GM19023 (cell line): ENCODE results near the gene RILP.

Source experiments
- ATAC-seq: cut with Tn5 transposase; IDR thresholded peaks from one replicate; pipeline ENCODE4 v1.9.1; 2021; ENCODE audit warnings: mild to moderate bottlenecking, moderate library complexity; ENCODE audit not compliant: unreplicated experiment

Gene RILP

GRCh38 chr17:1648173-1648962, 1.3 kb downstream of the RILP start:
- ATAC-seq, result no peak

DNA sequence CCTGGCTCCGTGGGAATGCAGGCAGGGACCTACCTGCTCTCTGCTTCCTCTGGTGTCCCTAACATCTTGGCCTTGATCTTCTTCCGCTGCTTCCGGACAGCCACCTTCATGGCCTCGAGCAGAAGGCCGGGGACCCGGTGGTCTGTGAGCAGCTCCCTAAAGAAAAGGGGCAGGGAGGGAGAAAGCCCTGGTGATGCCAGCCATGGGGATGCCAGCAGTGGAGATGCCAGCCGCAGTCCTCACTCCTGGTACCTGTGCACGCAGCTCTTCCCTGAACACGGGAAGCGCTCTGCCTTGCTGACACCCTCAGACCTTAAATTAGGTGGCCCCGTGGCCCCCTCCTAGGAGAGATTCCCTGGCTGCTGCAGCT, 1.9 kb downstream of the RILP start:
- no peak for ATAC-seq

DNA sequence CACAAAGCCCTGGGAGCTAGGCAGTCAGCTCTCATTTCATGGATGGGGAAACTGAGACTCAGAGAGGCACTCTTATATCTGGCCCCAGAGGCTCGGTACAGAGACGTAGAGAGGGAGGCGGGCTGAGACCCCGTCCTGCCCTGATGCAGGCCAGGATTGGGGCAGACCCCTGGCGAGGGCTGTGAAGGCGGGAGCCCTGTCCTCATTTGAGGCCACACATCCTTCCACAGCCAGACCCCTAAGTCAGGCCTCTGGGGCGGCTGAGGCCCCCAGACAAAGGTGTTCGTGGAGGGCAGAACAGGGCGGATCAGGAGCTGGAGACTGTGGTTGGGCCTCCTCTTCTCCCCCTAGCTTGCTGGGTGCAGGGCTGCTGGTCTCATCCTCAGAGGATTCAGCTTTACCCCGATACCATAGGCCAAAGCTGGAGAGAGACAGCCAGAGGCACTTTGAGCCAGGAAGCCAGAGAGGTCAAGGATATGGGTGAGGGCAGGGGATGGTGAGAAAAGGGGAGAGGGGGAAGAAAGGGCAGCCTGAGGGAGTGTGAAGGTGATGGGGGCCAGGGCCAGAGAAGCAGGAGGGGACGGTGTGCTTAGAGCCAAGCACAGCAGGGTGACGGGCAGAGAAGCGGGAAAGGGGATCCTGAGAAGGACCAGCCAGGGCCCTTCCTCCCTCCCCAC, 3.3 kb downstream of the RILP start:
- ATAC-seq, result no peak

DNA sequence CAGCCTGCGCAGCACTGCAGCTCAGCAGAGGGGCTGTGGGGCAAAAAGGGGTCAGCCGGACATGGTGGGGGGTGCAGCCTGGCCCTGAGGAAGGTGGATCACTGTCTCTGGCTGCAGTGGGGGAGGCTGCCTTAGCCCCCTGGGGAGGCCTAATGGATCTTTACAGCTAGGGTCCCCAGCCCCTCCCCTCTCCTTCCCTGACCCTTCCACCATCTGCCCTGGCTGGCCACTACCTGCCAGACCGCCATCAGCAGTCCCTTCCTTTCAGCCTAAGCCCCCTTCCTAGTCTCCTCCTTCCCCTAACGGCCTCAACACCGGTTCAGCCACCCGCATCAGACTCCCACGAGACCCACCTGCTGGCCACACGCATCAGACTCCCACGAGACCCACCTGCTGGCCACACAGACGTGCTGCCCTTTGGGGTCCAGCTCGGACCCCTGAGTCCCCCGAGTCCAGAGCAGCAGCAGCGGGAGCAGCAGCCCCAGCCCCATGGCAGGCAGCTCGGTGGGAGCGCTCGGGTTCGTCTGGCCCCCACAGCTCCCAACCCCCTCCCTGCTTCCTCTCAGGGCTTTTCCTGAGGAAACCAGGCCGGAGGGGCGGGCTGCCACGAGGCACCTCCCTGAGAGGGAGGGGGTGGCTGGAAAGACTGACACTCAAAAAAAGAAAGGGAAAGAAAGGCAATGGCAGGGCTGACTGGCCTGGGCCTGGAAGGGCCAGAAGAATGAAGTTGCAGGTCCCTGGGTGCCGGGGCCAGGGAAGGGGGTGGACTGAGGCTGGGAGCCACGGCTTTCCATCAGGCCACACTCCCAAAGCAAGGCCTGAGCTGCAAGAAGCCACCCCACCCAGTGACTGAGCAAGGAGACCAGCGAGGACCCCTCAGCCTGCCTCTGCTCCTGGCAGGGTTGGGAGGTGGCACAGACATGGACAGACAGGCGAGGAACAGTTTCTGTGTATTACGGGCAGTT, 4.2 kb downstream of the RILP start, which contains the start of gene SCARF1:
SCARF1 (minus strand) TSS at position 526 of the 965 bp plus-strand sequence; CDS start at position 491, 35 bp downstream.
- ATAC-seq, result no peak

DNA sequence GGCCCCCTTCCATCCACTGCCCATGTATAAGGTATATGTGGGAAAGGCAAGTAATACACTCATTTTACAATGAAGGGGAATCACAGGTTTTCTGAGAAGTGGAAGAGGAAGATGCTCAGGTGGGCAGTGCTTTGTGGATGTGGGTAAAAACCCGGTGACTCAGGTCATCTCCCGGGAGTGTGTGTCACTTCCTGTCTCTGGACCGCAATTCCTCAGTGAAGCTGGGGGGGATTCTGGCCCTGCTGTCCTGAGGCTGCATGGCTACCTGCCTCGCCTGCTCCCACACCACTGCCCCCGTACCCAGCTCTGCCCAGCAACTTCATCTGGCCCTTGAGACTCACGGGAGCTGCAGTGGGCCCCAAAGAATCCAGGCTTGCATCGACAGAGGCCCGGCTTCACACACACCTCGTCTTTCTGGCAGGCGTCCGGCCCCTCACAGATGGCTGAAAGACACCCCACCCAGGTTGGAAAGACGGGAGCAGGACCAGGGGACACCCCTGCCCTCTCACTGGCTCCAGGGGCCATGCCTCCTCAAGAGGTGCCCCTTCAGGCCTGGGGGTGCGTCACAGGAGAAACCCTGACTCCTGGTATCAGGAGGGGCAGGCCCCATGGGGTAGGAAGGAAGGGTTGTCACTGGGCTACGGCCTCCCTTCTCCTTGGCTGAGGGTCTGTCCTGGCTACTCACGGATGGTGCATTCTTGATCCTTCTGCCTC, 5.0 kb downstream of the RILP start:
- ATAC-seq, result no peak

- ATAC-seq, result no peak
These were observed 5.6 kb downstream of the RILP start for GRCh38 chr17:1643999-1644492.

GRCh38 chr17:1643293-1643998, 6.2 kb downstream of the RILP start:
- ATAC-seq, result no peak

DNA sequence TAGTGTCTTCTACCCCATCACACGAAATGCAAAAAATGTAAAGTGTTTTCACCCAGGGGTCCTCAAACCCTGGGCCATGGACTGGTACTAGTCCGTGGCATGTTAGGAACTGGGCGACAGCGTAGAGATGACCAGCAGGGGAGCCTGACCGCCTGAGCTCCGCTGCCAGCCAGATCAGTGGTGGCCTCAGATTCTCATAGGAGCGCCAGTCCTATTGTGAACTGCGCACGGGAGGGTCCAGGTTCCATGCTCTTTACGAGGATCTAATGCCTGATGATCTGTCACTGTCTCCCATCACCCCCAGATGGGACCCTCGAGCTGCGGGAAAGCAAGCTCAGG, 8.6 kb downstream of the RILP start:
- ATAC-seq, result no peak

- ATAC-seq, result no peak
These were observed 9.2 kb downstream of the RILP start for GRCh38 chr17:1640329-1641064.

- no peak for ATAC-seq
These were observed 10.0 kb downstream of the RILP start for GRCh38 chr17:1639549-1640180.

DNA sequence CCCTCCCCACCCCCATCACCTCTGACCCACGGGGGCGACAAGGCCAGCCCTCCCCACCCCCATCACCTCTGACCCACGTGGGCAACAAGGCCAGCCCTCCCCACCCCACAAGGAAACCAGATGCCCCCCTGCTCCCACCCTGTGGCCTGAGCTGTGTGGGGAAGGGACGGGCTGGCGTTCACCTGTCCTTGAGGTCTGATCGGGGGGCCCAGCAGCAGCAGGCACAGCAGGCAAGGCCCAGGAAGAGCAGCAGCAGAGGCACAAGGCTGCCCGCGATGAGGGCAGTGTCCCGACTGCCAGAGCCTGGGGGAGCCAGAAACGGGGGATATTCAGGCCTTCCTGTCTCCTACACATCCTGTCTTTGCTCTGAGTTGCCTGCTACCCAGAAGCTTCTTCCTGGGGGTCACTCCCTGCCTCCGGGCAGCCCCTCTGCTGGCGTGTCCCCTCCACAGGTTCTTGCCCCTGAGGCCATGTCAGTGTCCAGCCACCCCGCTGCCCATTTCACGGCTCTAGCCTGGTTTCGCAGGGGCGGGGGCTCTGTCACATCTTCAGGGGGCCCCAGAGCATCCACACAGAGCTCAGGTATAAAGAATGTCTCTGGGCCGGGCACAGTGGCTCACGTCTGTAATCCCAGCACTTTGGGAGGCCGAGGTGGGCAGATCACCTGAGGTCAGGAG, 10.9 kb downstream of the RILP start:
- ATAC-seq, result no peak

DNA sequence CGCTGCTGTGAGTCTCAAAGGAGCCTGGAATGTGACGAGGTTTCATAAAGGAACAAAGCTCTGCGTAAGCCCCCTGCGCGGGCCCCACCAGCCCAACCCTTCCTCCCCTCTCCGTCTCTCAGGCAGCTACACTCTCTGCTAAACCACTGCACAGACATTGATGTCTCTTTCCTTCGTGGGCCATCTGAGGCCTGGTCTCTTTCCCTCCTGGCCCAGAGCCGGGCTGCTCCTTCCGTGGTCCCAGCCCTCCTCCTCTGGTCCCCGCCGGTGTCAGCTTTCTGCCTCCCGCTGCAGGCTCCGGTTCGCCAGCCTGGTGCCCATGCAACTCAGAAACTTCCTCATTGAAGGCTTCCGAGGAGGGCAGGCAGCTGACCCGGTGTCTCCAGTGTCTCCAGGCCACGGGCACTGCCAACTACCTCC, 11.5 kb downstream of the RILP start:
- no peak for ATAC-seq

- no peak for ATAC-seq
These were observed 12.9 kb downstream of the RILP start for GRCh38 chr17:1636732-1637285.

DNA sequence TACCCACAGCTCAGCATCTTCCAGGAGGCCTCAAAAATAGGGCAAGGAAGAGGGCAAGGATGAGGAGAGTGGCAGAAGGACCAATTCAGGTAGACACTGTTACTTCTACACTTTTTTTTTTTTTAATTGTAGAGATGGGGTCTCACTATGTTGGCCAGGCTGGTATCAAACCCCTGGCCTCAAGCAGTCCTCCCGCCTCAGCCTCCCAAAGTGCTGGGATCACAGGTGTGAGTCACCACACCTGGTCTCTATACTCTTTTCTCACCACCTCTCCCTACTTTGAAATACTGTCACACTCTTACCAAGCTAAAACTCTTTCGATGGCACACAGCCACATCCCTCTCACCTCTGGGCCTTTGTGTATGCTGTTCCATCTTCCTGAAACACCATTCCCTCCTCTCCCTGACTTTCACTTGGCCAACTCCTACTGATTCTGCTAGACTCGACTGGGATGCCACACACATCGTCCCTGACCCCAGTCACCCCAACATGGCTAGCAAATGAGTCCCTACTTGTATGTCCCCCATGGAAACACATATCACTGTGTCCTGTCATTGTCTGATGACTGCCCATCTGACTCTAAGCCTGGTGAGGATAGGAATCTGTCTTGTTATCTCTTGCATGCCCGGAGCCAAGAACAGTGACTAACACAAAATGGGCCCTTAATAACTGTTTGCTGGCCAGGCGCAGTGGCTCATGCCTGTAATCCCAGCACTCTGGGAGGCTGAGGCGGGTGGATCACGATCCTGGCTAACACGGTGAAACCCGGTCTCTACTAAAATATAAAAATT, 13.8 kb downstream of the RILP start:
- ATAC-seq, result no peak

DNA sequence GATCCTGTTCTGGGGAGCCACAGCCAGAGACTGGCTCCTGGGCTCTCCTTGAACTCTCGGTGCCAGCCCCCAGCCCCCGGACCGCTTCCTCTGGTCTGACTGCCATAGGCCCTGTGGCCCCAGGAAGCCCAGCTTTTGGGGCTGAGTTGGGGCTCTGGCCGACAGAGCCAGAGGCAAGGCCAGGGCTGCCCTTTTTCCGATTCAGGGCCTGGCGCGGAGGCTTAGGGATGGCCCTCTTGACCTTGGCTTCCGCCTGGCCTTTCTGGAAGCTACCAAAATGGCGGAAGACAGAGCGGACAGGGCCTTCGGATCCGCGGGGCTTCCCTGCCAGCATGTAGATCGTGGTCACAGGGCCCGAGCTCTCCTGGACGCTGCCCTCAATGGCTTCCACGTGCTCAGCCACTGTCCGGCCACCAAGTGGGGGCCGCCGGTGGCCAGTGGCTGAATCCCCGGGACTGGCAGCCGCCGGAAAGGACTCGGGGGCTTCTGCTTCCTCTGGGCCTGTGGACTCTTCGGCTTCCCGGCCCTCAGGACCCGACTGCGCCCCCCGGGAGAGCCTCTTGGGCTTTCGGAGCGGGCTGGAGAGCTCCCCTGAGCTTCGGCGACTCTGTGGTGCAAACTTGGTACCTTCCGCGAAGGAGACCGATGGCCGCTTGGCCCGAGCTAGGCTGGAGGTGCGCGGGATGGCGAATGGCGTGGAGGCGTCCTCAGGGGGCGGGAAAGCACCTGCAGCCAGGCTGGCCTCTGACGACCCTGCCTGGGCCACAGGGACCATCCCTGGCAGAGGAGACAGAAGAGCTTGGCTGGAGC, 14.6 kb downstream of the RILP start:
- ATAC-seq, result no peak

- ATAC-seq, result no peak
These were observed 19.0 kb downstream of the RILP start for GRCh38 chr17:1630662-1631061.
